Measurements from ENCODE around the gene HOATZ.
A peak's percentile ranks its signal among the peaks of the same experiment; 100 is the strongest.

The HOATZ gene

GRCh38 chr11:111514216-111515031 lies at the start of gene HOATZ:
Gene HOATZ (plus strand): TSS chr11:111514778. CDS start chr11:111514785, 7 bp downstream.
- DNase-seq (ENCODE audit: low spot score), result no peak

- DNase-seq (ENCODE audit: low spot score), result no peak
These were observed 49.2 kb upstream of the HOATZ start for GRCh38 chr11:111465400-111465799.

DNA sequence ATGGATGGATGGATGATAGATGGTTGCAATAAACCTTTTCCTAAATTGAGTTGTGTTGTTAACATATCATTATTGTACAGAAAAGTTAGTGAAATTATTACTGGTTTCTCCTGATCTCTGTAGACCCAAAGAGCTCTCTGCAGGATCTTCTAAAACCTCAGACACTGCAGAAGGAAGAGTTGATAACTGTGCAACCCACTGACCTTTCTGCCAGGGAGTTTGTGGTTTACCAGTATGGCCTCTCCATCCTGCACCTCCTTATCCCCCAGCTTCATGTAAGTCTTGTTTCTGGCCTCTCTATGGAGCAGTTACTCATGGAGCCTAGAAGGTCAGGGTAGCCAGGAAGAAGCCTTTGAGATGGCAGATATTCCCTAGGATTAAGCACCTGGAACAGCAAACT lies 48.0 kb upstream of the HOATZ start:
- DNase-seq (ENCODE audit: low spot score), result no peak

DNA sequence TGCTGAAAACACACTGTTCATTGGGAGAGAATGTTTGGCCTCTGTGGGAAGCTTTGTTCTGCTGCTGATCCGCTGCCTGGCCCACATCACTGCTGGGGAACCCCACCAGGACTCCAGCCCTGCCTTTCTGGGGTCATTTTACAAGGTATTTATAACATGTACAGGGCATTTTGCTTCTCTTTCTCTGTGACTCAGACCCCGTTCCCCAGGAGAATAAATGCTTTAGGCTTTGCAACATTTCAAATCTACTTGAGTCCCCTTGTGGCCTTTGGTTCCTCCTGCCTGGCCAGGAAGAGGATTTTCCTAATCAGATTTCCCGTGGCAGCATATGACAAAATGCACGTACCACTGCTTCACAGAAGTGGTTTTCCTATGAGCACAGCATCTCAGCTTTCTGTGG lies 45.4 kb upstream of the HOATZ start:
- DNase-seq (ENCODE audit: low spot score), result no peak

GRCh38 chr11:111472228-111472627 lies 42.4 kb upstream of the HOATZ start:
- DNase-seq (ENCODE audit: low spot score), result no peak

GRCh38 chr11:111474432-111474831 lies 40.1 kb upstream of the HOATZ start:
- no peak for DNase-seq (ENCODE audit: low spot score)

DNA sequence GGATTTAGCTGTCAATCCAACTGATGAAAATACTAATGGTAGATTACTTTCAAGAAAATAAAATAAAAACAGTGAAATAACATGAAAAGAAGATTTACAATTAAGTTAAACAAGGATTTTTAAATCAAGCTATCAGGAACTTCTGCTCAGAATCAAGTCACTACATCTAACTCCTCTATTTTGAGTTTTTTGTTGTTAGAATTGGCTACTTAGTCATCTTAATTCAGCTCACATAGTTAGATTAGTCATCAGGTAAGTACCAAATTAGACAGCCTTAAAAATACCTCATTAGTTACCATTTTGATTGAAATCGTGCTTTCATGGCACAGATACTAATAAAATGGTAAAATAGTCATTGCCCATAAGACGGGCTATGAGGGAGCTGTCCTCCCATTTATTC lies 38.2 kb upstream of the HOATZ start:
- no peak for DNase-seq (ENCODE audit: low spot score)

GRCh38 chr11:111476956-111477355 lies 37.6 kb upstream of the HOATZ start:
- DNase-seq (ENCODE audit: low spot score), result no peak

DNA sequence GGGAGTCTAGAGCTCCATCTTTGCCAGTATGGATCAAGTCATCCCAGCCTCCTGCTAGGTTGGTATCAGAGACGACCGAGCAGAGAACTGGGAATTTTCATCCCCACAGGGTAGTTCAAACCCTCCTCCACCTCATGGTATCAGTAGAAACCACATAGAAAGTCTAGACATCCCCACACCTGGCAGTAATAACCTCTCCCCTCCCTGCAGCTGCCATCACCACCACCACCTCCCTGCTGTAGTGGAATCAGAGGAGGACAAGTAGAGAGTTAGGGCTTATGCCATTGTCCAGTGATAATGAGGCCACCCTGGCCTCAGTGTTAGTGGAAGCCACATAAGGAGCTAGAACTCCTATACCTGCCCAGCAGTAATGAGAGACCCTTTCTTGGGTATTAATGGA lies 36.7 kb upstream of the HOATZ start:
- DNase-seq (ENCODE audit: low spot score), result no peak

DNA sequence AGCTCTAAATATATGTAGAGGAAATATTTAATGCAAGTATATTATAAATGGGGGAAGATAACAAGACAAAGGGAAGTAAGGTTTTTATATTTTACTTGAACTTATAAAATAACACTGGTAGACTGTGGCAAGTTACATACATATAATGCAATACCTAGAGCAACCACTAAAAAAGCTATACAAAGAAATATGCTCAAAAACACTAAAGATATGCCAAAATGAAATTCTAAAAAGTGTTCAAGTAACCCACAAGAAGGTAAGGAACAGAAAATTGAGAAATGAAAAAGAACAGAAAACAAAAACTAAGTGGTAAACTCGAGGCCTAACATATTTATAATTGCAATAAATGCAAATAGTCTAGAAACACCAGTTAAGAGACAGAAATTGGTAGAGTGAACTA lies 34.9 kb upstream of the HOATZ start:
- no peak for DNase-seq (ENCODE audit: low spot score)

DNA sequence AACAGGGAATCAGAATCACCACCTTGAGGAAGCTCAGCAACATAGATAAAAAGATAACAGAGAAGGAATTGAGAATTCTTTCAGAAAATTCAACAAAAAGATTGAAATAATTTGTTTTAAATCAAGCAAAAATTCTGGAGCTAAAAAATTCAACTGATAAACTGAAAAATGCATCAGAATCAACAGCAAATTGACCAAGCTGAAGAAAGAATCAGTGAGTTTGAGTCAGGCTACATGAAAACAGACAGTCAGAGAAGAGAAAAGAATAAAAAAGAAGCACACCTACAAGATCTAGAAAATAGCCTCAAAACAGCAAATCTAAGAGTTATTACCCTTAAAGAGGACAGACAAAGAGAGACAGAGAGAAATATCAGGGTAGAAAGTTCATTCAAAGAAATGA lies 31.1 kb upstream of the HOATZ start:
- no peak for DNase-seq (ENCODE audit: low spot score)

DNA sequence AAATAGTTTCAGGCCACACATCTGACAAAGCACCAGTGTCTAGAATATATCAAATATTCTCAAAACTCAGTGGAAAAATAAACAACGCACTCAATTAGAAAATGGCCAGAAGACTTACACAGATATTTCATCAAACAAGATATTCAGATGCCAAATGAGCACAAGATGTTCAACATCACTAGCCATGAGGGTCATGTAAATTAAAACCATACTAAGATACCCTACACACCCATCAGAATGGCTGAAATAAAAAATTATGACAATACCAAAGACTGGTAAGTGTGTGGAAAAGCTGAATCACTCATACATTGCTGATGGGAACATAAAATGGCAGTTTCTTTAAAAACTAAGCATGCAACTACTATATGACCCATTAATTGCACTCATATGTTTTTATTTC lies 24.1 kb upstream of the HOATZ start:
- no peak for DNase-seq (ENCODE audit: low spot score)

DNA sequence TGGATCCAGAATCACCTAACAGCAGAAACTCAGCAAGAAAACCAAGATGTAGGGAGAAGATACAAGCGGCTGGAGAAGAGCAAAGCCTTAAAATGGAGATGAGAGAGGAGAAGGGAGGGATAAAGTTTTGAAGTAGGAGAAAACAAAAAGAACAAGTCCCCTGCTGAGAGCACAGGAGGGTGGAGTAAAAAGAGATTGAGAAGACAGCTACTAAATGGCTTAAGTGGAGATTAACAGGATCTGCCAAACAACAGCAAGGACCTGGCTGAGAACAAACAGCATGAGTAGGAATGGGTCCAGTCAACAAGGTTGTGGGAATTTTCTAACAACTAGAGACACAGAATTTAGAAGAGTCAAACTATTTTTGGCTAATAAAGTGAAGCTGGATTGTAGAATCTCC lies 20.5 kb upstream of the HOATZ start:
- DNase-seq (ENCODE audit: low spot score), result no peak

- DNase-seq (ENCODE audit: low spot score), result no peak
These were observed 15.1 kb upstream of the HOATZ start for GRCh38 chr11:111499483-111499882.

DNA sequence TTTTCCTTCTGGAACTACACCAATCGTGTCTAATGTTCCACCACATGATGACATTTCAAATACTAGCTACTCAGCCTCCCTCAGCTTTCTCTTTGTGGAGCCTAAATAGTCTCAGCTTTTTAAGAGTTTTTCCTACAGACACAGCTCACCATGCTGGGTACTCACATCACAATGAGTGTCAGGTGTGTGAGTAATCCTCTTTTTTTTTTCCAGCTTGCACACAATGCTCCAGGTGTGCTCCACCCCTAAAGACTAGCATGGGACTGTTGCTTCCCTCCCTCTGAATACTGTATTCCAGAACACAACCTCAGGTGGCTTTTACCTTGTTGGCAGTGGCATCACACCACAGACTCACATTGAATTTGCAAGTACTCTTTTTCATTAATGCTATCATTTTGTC lies 14.1 kb upstream of the HOATZ start:
- DNase-seq (ENCODE audit: low spot score), result no peak

DNA sequence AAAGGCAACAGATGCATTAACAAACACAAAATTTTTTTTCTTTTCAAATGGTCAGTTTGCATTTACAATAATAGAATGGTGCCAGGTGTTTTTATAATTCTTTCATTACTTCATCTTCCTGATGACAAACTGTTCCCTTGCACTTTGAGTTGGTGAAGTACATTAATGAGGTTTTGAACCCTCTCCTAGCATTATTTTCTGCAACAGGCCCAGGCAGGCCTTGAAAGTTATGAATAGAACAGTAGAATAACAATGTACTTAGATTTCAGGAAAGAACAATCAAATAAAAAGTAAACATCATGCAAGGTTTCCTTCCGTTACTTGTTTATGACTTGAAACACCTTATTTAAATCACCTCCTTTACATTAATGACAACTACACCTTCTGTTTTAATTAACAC lies 12.0 kb upstream of the HOATZ start:
- DNase-seq (ENCODE audit: low spot score), result no peak

DNA sequence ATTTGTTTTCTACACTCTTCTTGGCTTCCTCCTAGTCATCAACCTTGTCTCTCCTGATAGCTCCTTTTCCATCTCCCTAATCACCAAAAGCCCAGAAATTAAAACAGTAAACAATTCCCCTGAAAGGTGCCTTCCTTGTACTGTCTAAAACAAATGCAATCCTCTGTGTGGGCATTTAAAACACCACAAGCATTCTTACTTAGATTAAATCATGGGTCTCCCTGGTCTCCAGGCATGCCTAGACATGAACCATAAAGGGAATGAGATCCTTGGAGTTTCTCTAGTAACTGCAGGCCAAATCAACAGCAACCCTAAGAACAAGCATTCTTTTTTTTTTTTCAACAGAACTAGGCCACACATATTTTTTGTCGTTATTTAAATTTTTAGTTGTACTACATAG lies 4.3 kb upstream of the HOATZ start:
- no peak for DNase-seq (ENCODE audit: low spot score)

- peak; percentile 43 for DNase-seq (ENCODE audit: low spot score)
These were observed 2.0 kb upstream of the HOATZ start, which contains the start of gene BTG4 for GRCh38 chr11:111512296-111513239. Gene BTG4 (minus strand): TSS chr11:111512386. CDS start chr11:111498776, 13,610 bp downstream.

DNA sequence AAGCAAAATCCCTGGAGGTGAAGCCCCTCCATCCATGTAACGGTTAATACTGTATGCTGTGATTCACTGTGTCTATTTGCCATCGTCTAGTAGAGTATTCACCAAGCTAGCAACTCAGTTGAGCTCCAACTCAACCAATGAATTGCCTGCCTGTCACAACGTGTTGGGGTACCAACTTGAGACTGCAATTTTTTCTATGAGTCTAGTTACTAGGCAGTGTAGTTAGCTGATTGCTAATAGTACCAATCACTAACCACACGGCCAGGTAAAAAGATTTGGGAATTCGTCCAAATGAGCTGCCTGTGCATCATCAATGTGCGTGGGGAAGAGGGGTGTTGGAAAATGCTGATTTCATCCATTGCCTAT lies 1.4 kb upstream of the HOATZ start:
- no peak for DNase-seq (ENCODE audit: low spot score)

DNA sequence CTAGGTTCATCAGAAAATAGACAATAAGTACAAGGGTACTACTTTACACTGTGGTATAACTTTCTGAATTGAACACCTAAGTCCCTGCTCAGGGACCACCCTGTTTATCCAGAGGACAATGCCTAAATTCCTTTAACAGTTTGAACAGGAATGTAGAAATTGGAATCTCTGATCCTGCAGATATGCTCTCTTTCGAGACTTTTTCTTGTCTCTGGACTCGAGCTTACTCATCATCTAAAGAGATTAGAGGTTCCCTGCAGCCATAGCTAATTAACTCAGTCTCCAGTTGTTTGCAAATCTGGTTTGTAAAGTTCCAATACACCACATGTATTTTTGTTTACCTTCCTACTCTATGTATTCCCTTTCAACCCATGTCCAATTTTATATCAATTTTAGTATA lies 1.0 kb downstream of the HOATZ start:
- no peak for DNase-seq (ENCODE audit: low spot score)

DNA sequence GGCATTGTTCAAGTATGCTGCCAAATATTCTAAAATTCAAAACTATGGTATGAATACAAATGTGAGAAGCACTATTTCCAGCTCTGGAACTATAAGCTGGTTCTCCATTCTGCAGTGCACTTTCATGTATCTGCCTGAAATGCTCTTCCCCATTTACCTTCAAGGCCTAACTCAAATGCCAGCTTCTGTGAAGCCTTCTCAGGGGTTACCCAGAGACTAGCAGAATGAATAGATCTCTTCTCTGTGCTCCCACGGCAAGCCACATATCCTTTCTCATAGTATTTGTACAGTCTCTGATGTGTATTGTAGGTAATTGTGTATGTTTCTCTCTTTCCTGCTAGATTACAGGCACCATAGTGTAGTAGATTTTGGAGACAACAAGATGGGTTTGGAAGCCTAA lies 4.1 kb downstream of the HOATZ start:
- no peak for DNase-seq (ENCODE audit: low spot score)

GRCh38 chr11:111520560-111520959 lies 6.0 kb downstream of the HOATZ start:
- DNase-seq (ENCODE audit: low spot score), result no peak

- no peak for DNase-seq (ENCODE audit: low spot score)
These were observed 6.6 kb downstream of the HOATZ start for GRCh38 chr11:111521135-111521534.

Data from D341Med (cell line).